Tibial nerve (tissue), 4 donors: ENCODE results near the gene SBSN. TPM values are rescaled to one million over a fixed set of nuclear protein-coding genes. Genes with fewer than 3 reads are reported as not detected.

Source experiments
- DNase-seq, 2 donors: peaks; one replicate each; pipeline ENCODE4 v3.0.0-alpha.2; 2019; ENCODE audit warnings: low spot score in 2 of 2
- H3K27ac ChIP-seq, 4 donors: fragments of 200-600 bp; sonication (generic) in 3 of 4; one replicate each; pipeline ENCODE4 v1.5.1; 2017 to 2019; ENCODE audit warnings: mild to moderate bottlenecking in 1 of 4
- H3K27me3 ChIP-seq, 2 donors: fragments of 200-600 bp; sonication (generic) in 1 of 2; one replicate each; pipeline versions ENCODE4 v1.5.1 to v1.6.0; 2017 to 2019
- H3K36me3 ChIP-seq, 3 donors: fragments of 200-600 bp; sonication (generic); one replicate each; pipeline ENCODE4 v1.5.1; 2018 to 2019
- H3K4me1 ChIP-seq, 4 donors: fragments of 200-600 bp; sonication (generic) in 3 of 4; one replicate each; pipeline ENCODE4 v1.5.1; 2017 to 2019
- H3K4me3 ChIP-seq, 4 donors: fragments of 200-600 bp; sonication (generic) in 3 of 4; one replicate each; pipeline ENCODE4 v1.5.1; 2017 to 2019; ENCODE audit warnings: mild to moderate bottlenecking in 1 of 4, moderate library complexity in 1 of 4
- H3K9me3 ChIP-seq, 4 donors: fragments of 200-600 bp; sonication (generic) in 3 of 4; one replicate each; pipeline ENCODE4 v1.5.1; 2017 to 2019
- EP300 ChIP-seq, 2 donors: sonication (generic); formaldehyde crosslinking; IDR thresholded peaks; one replicate each; pipeline ENCODE4 v1.6.1; 2017; ENCODE audit warnings: antibody characterized with exemption in 2 of 2, mild to moderate bottlenecking in 1 of 2
- POLR2A ChIP-seq, 2 donors: fragments of 450-650 bp; IDR thresholded peaks; one replicate each; pipeline ENCODE4 v1.6.1; 2017; ENCODE audit warnings: antibody characterized with exemption in 2 of 2, mild to moderate bottlenecking in 2 of 2, moderate library complexity in 2 of 2
- WGBS, 2 donors: methylation state at CpG; one replicate each; pipeline ENCODE4 v1.1.5; 2018; 5-methylcytosine and 5-hydroxymethylcytosine counted together
- total RNA-seq, 4 donors: library from RNA; depleted of rRNA; stranded (reverse); fragments of >200 nt; gene quantifications; one replicate each; pipeline ENCODE4 v1.1.0, GENCODE V29; 2016
- TF ChIP-seq, protein P1 (sequence below), 5 experiments: fragments of 200-600 bp in 3 of 5; fragments of 450-650 bp in 2 of 5; sonication (generic) in 3 of 5; IDR thresholded peaks; one replicate each; pipeline ENCODE4 v1.5.1; 2016 to 2019; ENCODE audit warnings: antibody characterized with exemption in 5 of 5, mild to moderate bottlenecking in 3 of 5, moderate library complexity in 2 of 5

The SBSN gene
- total RNA-seq, 4 donors from 2014 or later: not detected

DNA sequence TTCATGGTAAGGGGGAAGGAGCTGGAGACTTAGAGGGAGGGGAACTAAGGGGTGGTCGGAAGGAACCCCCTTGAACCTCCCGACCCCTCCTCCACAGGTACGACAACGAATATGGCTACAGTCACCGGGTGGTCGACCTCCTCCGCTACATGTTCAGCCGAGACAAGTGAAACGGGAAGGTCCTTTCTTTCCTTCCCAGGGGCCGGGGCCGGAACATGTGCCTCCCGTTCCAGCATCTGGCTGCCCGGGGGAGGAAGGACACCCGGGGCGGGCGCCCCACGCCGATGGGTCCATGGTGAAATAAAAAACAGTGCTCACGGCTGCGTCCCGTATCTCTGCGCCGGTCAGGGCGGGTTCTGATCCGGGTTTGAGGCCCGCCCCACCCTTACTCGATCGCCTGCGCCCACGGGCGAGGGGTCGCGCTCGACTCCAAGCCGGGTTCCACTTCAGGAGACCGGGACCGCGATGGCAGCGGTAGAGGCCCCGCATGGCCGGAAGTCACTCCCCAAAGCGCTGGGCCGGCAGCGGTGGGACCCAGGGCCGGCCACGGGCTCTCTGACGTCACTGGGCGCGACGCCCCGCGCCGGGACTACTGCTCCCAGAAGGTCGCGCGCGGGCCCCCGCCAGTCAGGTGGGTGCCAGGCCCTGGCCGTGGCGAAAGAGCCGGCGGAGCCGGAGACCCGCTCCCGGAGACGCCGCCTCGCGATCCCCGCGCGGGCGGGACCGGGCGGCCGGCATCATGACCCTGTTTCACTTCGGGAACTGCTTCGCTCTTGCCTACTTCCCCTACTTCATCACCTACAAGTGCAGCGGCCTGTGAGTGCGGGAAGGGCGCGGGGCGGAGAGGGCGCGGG, 17.1 kb upstream of the SBSN start, which contains the start of gene TMEM147:
Gene TMEM147, plus strand, starts transcription at position 626 of the 854 bp plus-strand sequence. Its CDS starts 114 bp downstream, at position 740.
- 2% methylated on average over 34 to 55 of the region's 85 CpGs for WGBS, 2 donors
- H3K36me3 ChIP-seq: peaks cover 0 to 47% (median 0%) of the 10 kb centered on the region in 3 donors
- peak; percentile 86 to 87 for DNase-seq
- H3K27ac ChIP-seq: peak within 1 kb of the TSS; percentile 54 to 88 (median 84)
- peak within 1 kb of the TSS; percentile 56 to 98 (median 80) for H3K4me3 ChIP-seq
- peaks cover 0 to 37% (median 15%) of the 10 kb centered on the region in 4 donors for H3K4me1 ChIP-seq
- TF ChIP-seq EP300 (IDR thresholded peaks at IDR 0.05): peak; percentile 39 to 71
- TF ChIP-seq, protein P1, sequence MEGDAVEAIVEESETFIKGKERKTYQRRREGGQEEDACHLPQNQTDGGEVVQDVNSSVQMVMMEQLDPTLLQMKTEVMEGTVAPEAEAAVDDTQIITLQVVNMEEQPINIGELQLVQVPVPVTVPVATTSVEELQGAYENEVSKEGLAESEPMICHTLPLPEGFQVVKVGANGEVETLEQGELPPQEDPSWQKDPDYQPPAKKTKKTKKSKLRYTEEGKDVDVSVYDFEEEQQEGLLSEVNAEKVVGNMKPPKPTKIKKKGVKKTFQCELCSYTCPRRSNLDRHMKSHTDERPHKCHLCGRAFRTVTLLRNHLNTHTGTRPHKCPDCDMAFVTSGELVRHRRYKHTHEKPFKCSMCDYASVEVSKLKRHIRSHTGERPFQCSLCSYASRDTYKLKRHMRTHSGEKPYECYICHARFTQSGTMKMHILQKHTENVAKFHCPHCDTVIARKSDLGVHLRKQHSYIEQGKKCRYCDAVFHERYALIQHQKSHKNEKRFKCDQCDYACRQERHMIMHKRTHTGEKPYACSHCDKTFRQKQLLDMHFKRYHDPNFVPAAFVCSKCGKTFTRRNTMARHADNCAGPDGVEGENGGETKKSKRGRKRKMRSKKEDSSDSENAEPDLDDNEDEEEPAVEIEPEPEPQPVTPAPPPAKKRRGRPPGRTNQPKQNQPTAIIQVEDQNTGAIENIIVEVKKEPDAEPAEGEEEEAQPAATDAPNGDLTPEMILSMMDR (IDR thresholded peaks at IDR 0.05): peak in 1 of 5 experiments; percentile 22
- TF ChIP-seq POLR2A (IDR thresholded peaks at IDR 0.05): peak; percentile 17 to 49
- H3K27me3 ChIP-seq: no peaks in the 10 kb centered on the region
- H3K9me3 ChIP-seq: no peaks in the 10 kb centered on the region

DNA sequence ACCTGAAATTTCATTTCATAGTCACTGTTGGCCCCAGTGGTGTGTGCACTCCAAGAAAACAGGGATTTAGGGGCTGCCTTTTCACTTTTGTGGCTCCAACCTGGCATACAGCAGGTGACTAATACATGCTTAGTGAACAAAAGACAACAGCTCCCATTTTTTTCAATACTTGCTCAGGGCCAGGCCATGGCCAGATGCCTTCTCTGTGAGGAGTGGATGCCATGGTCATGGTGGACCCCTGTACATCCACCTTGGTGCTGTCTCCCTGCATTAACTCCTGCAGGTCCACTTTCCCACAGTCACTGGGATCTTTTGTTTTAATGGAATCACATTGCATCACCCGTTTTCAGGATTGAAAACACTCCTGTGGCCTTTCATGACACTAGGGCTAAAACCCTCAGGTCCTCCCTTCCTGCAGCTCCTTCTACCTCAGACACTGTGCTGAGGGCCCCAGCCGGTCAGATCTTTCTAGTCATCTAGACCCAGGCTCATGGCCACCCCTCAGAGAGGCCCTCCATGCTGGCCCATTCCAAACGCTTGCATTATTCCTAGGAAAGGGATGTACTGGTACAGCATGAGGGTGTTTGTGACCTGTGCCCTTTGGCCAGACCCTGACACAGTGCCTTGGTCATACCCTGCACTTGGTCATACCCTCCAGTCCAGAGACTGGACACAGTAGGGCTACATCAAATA, 16.1 kb upstream of the SBSN start:
- H3K27me3 ChIP-seq: no peaks in the 10 kb centered on the region
- no peak for DNase-seq
- H3K9me3 ChIP-seq: no peaks in the 10 kb centered on the region
- WGBS, 2 donors: 57 to 72% methylated on average over 3 of the region's 3 CpGs
- no peak for TF ChIP-seq POLR2A (IDR thresholded peaks at IDR 0.05)
- TF ChIP-seq, protein P1 (IDR thresholded peaks at IDR 0.05): no peak
- TF ChIP-seq EP300 (IDR thresholded peaks at IDR 0.05): no peak
- peaks cover 0 to 37% (median 15%) of the 10 kb centered on the region in 4 donors for H3K4me1 ChIP-seq
- peak overlapping the region; percentile 56 to 98 (median 80) for H3K4me3 ChIP-seq
- H3K27ac ChIP-seq: peak overlapping the region in 1 of 4 donors; percentile 88
- peaks cover 0 to 45% (median 0%) of the 10 kb centered on the region in 3 donors for H3K36me3 ChIP-seq

DNA sequence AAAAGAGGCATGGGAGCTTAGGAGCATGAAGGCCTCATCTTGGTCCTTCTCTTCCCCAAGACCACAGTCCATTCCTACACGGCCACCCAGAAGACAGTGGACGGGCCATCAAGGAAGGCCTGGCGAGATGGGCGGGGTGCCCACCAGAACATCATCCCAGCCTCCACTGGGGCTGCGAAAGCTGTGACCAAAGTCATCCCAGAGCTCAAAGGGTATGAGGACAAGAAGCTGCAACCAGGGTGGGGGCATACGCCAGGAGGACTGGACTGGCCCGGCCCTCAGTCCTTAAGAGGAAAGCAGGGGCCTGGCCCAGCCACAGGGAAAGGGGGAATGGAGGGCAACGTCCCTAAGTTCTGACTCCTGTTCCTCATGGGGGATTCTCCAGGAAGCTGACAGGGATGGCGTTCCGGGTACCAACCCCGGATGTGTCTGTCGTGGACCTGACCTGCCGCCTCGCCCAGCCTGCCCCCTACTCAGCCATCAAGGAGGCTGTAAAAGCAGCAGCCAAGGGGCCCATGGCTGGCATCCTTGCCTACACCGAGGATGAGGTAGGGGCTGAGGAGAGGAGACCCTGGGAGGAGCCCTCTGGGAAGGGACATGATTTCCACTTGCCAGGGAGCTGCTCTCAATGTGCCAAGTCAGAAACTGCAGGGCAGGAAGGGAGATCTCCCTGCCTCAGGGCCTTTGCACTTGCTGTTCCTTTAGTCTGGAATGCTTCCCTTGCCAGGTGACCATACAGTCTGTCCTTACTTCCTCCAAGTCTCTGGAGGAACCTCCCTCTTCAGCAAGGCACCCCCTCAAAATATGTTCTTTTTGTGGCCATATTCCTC, 15.4 kb upstream of the SBSN start:
- WGBS, 2 donors: 91% methylated on average over 15 of the region's 15 CpGs
- Histone ChIP-seq H3K4me1 (peaks cover 0 to 31% (median 15%) of the 10 kb centered on the region in 4 donors), H3K9me3 (no peaks in the 10 kb centered on the region), H3K27ac (no peak overlapping the region), H3K27me3 (no peaks in the 10 kb centered on the region), H3K36me3 (peaks cover 0 to 42% (median 0%) of the 10 kb centered on the region in 3 donors), H3K4me3 (no peak overlapping the region)
- no peak for DNase-seq
- no peak for TF ChIP-seq EP300 (IDR thresholded peaks at IDR 0.05)
- TF ChIP-seq, protein P1 (IDR thresholded peaks at IDR 0.05): no peak
- TF ChIP-seq POLR2A (IDR thresholded peaks at IDR 0.05): no peak

DNA sequence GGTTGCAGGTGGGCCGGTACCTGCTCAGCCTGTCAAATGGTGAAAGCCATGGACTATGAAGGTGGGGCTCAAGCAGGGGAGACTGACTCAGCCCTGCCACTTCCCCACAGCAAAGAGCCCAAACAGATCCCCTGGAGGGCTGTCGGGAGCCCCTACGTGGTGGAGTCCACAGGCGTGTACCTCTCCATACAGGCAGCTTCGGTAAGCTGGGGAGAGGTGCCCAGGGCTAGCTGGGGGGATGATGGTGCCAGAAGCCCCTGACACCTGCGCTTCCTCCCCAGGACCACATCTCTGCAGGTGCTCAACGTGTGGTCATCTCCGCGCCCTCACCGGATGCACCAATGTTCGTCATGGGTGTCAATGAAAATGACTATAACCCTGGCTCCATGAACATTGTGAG, 14.1 kb upstream of the SBSN start:
- WGBS, 2 donors: 89 to 92% methylated on average over 10 to 11 of the region's 11 CpGs
- H3K27me3 ChIP-seq: no peaks in the 10 kb centered on the region
- no peak for TF ChIP-seq EP300 (IDR thresholded peaks at IDR 0.05)
- TF ChIP-seq, protein P1 (IDR thresholded peaks at IDR 0.05): no peak
- TF ChIP-seq POLR2A (IDR thresholded peaks at IDR 0.05): no peak

More for the DNA sequence above, 14.1 kb upstream of the SBSN start:
- Histone ChIP-seq H3K27ac (no peak overlapping the region), H3K4me3 (no peak overlapping the region), H3K36me3 (peaks cover 0 to 30% (median 0%) of the 10 kb centered on the region in 3 donors), H3K4me1 (peaks cover 0 to 30% (median 15%) of the 10 kb centered on the region in 4 donors), H3K9me3 (no peaks in the 10 kb centered on the region)
- no peak for DNase-seq
